ENCODE measurements around the gene HOXC9.

DNA sequence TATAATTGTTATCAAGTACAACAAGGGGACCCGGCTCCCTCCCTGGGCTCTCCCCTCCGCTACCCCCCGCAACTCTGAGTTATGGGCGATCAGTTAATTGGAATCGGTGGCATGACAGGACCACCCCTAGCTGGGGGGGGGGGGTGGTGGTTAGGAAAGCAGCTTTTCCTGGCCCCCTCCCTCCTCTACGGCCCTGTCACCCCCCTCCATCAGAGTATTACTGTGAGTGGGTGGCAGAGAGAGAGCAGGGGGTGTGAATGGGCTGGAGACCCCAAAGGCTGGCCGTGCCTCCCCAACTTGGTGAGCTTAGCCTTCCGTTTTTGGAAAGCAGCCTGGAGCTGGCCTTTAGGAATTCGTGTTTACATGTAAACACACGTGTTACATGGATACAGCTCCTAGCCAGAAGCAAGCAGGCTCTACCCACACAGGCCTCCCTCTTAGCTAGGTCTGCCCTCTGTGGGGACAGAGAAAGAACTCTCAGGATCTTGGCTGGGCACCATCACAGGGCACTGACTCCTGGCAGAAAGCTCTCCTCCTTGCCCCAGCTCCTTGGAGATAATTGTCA lies 52.6 kb downstream of the HOXC9 start:
- TF ChIP-seq CTCF (IDR thresholded peaks at IDR 0.05; ENCODE audit: low read depth, low read length) (no peak), POLR2A (IDR thresholded peaks at IDR 0.05; ENCODE audit: extremely low read depth, insufficient read length) (no peak), MAX (IDR thresholded peaks at IDR 0.05; ENCODE audit: low read depth, low read length) (no peak), MYC (IDR thresholded peaks at IDR 0.05; ENCODE audit: low read depth, low read length) (no peak)
